Measurements from ENCODE around the gene ANXA1.

Gene ANXA1

DNA sequence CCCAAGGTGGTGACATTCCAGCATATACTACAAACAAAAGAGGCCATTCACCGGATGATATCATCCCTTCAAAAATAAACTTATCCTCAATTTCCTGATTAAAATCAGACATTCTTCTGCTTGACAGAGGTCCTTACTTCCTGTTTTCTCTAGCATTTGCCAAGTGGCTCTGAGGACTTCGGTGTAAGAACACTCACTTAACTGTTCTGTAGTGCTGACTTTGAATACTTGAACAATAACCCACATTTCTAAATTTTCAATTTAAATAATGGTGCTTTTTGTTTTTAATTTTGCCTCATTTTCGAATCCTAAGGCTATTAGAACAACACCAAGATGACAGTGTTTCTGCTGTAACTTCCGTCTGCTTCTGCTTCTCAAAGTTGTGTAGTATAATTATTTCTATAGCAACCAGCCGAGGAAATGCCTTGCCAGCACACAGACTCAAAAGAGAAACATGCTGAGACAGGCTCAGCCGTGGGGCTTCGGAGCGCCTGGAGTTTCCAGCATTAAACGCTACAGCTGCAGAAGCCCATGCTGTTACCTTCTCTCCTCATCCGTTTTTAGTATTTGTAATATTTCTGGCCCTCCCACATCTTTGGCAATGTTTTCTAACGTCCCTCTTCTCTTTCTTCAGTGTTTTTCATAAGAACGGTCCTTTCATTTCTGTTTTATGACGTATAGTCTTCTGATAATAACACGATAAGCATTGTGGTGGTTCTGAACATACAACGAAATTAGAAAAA is 19.5 kb upstream of the ANXA1 start:
- Mint-ChIP-seq H3K27ac (peak overlapping the region; percentile 89), H3K4me1 (peaks cover 7 to 11% of the 10 kb centered on the region in 2 donors), H3K27me3 (no peaks in the 10 kb centered on the region), H3K4me3 (peak overlapping the region; percentile 89), H3K9me3 (no peaks in the 10 kb centered on the region), H3K36me3 (no peaks in the 10 kb centered on the region)
- peak; percentile 95 to 97 for ATAC-seq (replicated peaks)
- peak; percentile 13 for DNase-seq

DNA sequence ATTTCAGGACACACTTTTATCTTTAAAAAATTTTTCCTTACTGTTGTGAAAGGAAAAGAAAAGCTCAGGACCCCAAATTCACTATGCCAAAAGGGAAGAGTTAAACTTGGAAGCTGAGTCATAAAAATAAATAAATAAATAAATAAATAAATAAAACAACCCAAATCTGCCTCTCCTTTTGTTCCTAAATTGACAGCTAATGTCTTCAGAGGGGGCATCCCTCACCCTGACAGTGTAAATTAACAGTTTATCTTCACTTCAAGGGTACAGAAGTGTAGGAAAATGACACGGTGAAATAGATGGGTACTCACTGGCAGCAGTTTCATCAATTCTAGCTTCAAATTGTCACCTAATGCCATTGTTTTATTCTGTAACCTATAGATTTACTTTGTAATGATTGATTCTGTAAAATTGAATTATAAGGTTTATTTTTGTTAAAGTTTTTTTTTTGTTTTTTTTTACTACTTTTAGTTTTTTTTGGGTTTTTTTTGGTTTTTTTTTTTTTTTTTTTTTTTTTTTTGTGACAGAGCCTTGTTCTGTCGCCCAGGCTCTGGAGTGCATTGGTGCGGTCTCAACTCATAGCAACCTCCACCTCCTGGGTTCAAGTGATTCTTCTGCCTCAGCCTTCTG is 18.5 kb upstream of the ANXA1 start:
- DNase-seq: no peak
- H3K27ac Mint-ChIP-seq: no peak overlapping the region
- peaks cover 9 to 11% of the 10 kb centered on the region in 2 donors for H3K4me1 Mint-ChIP-seq
- no peak for ATAC-seq (replicated peaks)
- H3K36me3 Mint-ChIP-seq: no peaks in the 10 kb centered on the region
- H3K9me3 Mint-ChIP-seq: no peaks in the 10 kb centered on the region
- H3K27me3 Mint-ChIP-seq: no peaks in the 10 kb centered on the region
- H3K4me3 Mint-ChIP-seq: peak overlapping the region in 1 of 2 donors; percentile 89

DNA sequence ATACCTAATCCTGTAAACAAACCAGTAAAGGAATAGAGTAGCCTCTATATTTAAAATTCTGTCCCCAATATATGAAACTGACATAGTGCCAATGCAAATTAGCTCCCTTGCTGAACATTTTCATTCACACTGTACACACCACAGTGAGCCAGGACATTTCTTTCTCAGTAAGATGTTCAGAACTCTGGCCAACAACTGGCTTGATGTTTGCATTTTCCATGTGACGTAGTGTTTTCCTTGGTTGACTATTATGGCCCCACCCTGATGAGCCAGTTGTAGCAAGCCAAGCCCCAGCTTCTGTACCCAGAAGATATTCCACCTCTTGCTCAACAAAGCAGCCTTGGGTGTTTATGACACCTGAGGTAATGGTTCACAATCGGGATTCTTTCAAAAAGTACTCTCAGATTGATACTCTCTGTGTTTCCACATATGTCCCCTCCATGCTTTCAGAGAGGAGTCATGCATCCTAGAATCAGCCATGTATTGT is 17.7 kb upstream of the ANXA1 start:
- Mint-ChIP-seq H3K36me3 (no peaks in the 10 kb centered on the region), H3K27me3 (no peaks in the 10 kb centered on the region), H3K4me1 (peaks cover 11 to 15% of the 10 kb centered on the region in 2 donors), H3K27ac (no peak overlapping the region), H3K9me3 (no peaks in the 10 kb centered on the region), H3K4me3 (no peak overlapping the region)
- DNase-seq (no peak), ATAC-seq (replicated peaks) (no peak)

DNA sequence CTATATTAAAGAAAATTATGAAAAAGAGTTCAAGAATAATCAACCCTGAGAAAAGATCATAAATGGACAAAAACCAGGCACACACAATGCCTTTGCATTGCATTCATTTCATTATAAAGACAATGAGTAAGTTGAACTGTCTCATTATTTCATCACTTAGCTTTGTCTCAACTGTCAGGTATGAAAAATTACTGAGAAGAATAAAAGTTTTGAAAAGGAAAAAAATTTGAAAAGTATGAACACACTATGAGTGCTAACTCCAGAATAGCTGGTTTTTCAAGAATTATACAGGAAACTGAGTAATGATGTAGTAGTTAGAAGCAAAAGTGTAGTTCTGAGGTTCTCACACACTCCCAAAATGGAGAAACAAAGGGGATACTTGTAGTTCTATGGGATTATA is 16.3 kb upstream of the ANXA1 start:
- Mint-ChIP-seq H3K27me3 (no peaks in the 10 kb centered on the region), H3K36me3 (no peaks in the 10 kb centered on the region), H3K4me1 (peaks cover 11 to 15% of the 10 kb centered on the region in 2 donors), H3K9me3 (no peaks in the 10 kb centered on the region), H3K27ac (no peak overlapping the region), H3K4me3 (no peak overlapping the region)
- ATAC-seq (replicated peaks) (no peak), DNase-seq (no peak)

DNA sequence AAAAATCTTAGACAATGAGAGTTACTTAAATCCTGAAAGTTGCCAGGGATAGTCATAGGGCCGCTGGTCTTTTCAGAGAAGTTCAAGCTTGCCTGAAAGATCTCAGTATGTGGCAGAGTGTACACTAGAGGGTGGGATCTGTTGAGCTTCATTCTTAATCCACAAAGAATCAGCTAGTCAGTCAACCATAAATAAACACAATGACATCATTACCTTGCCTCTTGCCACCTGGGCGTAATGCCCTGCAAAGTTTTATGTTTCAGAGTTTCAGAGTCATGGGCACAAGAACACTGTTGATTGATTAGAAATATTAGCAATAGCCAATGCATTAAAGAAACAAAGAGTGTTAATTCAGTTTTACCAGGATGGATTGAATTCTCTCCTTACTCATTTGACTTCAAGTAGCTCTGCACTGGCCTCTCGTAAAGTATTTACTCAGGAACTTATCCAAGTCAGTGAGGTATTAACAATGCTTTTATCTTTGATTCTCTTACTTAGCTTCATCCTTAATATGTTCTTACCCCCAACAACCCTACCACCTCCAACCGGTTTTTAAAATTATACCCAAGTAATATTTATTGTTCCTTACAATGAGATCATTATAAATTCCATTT is 14.3 kb upstream of the ANXA1 start:
- Mint-ChIP-seq H3K4me3 (no peak overlapping the region), H3K4me1 (peaks cover 8% of the 10 kb centered on the region in 2 donors), H3K36me3 (no peaks in the 10 kb centered on the region), H3K9me3 (no peaks in the 10 kb centered on the region), H3K27me3 (no peaks in the 10 kb centered on the region), H3K27ac (no peak overlapping the region)
- no peak for DNase-seq
- ATAC-seq (replicated peaks): no peak

DNA sequence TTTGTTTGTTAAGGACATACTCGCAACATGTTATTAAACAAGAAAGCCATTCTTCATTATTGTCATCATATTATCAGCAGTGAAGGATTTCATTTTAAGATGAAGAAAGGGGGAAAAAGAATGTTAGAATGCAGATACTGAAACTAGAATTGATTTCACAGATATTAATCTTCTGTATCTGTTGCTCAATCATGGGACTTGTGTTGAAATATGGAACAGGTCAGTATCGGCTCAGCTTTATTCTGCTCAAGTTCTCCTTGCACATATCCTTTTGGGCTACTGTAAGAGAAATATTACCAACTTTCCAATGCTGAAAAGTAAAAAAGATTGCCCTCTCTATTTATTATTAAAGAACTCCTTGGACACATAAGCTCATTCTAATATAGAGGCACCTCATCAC is 13.8 kb upstream of the ANXA1 start:
- Mint-ChIP-seq H3K4me3 (no peak overlapping the region), H3K27me3 (no peaks in the 10 kb centered on the region), H3K4me1 (peaks cover 5 to 6% of the 10 kb centered on the region in 2 donors), H3K27ac (no peak overlapping the region), H3K36me3 (no peaks in the 10 kb centered on the region), H3K9me3 (no peaks in the 10 kb centered on the region)
- ATAC-seq (replicated peaks) (no peak), DNase-seq (no peak)

DNA sequence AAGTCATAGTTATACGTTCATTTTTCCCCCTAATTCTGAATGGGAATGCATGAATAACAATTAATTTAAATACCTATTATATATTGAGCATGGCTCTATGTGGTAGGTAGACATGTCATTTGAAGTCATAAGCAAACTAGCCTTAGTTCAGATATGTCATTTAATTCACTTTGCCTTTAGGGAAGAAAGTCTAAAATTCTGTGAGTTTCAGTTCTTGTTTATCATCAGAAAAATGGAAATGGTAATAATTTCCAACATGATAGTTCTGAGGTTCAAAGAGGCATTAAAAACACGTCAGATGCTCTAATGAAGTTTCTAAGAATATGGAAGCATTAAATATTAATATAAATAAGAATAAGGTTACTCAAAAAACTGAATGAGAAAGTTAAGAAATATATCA is 13.1 kb upstream of the ANXA1 start:
- H3K36me3 Mint-ChIP-seq: no peaks in the 10 kb centered on the region
- H3K9me3 Mint-ChIP-seq: no peaks in the 10 kb centered on the region
- ATAC-seq (replicated peaks) (no peak), DNase-seq (no peak)
- H3K27me3 Mint-ChIP-seq: no peaks in the 10 kb centered on the region
- H3K4me3 Mint-ChIP-seq: no peak overlapping the region
- H3K27ac Mint-ChIP-seq: no peak overlapping the region
- peaks cover 5 to 6% of the 10 kb centered on the region in 2 donors for H3K4me1 Mint-ChIP-seq

DNA sequence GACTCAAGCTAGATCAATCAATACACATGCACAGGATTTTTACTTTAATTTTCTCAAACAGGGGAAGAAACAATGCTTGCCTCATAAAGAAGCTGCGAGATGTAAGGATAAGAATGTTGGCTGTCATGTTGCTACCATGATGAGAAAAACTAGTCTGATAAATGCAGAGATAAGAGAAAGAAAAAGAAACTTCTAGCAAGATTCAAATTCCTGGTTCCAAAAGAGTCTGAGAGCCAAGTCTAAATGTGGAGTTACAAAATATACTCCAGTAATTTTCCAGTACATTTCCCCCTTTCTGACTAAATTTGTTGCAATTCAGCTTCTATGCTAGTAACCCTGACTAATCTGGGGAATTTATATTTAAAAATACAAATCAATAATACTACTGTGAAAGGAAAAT is 10.4 kb upstream of the ANXA1 start:
- DNase-seq (no peak), ATAC-seq (replicated peaks) (no peak)
- H3K9me3 Mint-ChIP-seq: no peaks in the 10 kb centered on the region
- no peak overlapping the region for H3K27ac Mint-ChIP-seq
- H3K4me1 Mint-ChIP-seq: peaks cover 5% of the 10 kb centered on the region in 2 donors
- no peak overlapping the region for H3K4me3 Mint-ChIP-seq
- H3K36me3 Mint-ChIP-seq: no peaks in the 10 kb centered on the region
- no peaks in the 10 kb centered on the region for H3K27me3 Mint-ChIP-seq

DNA sequence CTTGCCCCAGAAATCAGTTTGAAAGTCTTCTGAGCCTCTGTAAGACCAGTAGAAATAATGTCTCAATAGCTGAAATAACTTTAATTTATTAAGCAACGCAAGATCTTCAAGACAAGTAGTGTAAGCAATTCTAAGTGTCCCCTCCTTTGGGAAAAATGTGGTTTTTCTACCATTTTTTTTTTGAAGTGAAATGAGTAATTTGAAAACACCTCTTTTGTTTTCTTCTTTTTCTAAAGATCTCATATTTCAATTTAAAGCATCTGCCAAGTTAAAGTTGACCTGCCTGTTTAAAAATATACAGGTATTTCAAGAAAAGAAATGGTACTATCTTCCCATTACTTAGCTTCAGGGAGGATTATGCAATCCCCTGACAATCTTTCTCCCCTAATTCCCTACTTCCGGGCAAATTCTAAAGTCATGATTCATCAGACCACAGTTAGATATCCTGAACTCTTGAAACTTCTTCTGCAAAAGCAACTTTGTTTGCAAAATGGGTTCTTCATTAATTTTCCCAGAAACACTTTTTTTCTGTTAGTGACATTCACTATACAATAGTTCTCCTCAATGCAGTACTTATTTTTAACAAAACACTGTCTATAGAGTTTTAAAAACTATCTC is 7.8 kb upstream of the ANXA1 start:
- Mint-ChIP-seq H3K4me1 (peaks cover 5 to 15% of the 10 kb centered on the region in 2 donors), H3K27me3 (no peaks in the 10 kb centered on the region), H3K9me3 (no peaks in the 10 kb centered on the region), H3K27ac (no peak overlapping the region), H3K4me3 (no peak overlapping the region), H3K36me3 (no peaks in the 10 kb centered on the region)
- ATAC-seq (replicated peaks) (no peak), DNase-seq (no peak)

DNA sequence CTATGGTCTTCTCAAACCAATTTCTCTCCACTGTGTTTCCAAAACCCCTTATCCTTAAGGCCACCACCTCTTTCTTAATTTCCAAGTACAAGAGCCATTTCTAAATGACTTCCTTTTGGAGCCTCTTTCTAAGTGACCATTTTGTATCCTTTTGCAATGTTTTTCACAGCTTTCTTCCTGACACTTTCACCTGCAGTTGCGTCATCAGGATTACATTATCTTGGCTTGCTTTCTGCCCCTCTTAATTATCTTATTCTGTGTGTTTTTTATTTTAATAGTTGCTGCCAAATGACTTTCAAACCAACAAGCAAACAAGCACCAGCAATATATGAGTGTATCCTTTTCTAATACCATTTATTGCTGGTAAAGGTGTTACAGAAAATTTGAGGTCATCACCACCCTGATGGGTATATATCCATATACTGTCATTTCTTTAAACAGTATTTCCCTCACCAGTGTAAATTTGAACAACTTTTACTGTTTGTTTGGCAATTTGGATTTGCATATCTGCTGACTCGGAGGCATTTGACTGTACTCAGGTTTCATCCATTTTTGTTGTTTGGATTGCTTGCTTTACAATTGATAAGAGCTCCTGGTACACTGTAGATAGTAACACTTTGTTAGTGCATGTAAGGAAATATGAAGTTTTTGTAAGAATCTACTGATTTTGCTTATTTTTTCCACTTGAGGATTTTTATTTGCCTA is 5.4 kb upstream of the ANXA1 start:
- Mint-ChIP-seq H3K27me3 (no peaks in the 10 kb centered on the region), H3K4me1 (peaks cover 10 to 22% of the 10 kb centered on the region in 2 donors), H3K27ac (no peak overlapping the region), H3K4me3 (no peak overlapping the region), H3K36me3 (no peaks in the 10 kb centered on the region), H3K9me3 (no peaks in the 10 kb centered on the region)
- ATAC-seq (replicated peaks): no peak
- no peak for DNase-seq

DNA sequence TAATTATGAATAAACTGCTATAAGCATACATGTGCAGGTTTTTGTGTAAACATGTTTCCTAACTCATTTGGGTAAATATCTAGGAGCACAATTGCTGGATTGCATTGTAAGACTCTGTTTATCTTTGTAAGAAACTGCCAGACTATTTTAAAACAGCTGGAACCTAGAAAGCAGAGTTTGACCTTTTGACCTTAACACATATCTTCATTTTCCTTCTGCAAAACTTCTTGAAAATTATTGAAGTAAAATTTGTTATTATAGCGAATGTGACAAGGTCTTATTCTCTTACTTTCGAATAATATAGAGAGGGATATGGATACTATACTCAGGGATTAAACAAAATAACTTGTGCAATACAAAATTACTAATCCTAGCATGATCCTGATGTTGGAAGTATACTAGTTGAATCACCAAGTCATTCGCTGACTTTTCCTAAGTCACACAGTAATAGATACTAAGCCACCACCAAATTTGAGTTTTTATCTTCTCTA is 3.2 kb upstream of the ANXA1 start:
- Mint-ChIP-seq H3K27me3 (no peaks in the 10 kb centered on the region), H3K27ac (no peak overlapping the region), H3K9me3 (no peaks in the 10 kb centered on the region)

DNA sequence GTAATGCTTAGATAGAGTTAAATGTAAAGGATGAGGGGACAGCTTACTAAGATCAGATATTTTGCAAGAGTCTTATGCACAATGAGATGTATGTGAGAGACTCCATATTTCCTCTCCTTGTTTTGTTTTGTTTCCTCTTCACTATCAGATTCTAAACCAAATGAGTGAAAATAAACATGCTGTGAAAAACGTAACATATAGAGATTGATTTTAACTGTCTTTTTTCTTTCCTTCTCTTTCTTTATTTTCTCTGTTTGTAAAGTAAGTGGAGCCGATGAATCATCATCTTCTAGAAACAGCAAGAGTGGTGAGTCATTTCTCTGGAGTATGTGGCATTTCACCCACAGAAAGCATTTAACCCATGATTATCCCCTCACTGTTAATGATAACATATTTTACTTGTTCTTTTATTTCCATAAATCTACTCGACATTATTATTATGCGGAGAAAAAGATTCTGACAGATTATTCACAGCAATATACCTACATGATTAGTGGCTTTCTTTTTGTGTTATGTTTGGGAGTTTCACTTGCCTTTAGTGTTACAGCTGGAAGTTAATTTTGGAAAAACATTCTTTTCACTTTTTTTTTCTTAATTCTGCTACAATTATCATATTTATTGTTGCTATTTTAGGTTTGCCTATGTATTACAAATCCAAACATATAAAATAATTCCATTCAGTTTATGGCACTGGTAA is 2.1 kb upstream of the ANXA1 start:
- Mint-ChIP-seq H3K4me1 (peaks cover 10 to 32% of the 10 kb centered on the region in 2 donors), H3K36me3 (no peaks in the 10 kb centered on the region), H3K4me3 (peak overlapping the region in 1 of 2 donors; percentile 41), H3K27me3 (peaks cover 1 to 4% of the 10 kb centered on the region in 2 donors), H3K9me3 (no peaks in the 10 kb centered on the region), H3K27ac (peak overlapping the region; percentile 48)
- no peak for DNase-seq
- peak; percentile 85 to 89 for ATAC-seq (replicated peaks)

More for the DNA sequence above, 3.2 kb upstream of the ANXA1 start:
- DNase-seq (no peak), ATAC-seq (replicated peaks) (no peak)
- no peak overlapping the region for H3K4me3 Mint-ChIP-seq
- peaks cover 10 to 22% of the 10 kb centered on the region in 2 donors for H3K4me1 Mint-ChIP-seq
- no peaks in the 10 kb centered on the region for H3K36me3 Mint-ChIP-seq

DNA sequence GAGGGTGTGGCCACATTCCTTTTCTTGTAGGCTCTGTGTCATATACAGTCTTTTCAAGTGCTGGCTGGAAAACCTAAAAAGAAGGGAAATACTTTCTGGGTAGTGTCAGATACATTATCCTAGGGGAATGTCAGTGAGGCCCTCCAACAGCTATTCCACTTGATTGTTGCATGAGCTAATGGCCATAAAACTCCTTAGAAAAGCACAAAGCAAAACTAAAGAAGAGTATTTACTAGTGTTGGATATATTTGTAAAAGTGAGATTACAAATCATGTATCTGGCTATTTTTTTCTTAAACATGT is 829 bp downstream of the ANXA1 start:
- ATAC-seq (replicated peaks): no peak
- no peaks in the 10 kb centered on the region for H3K9me3 Mint-ChIP-seq
- H3K4me3 Mint-ChIP-seq: no peak overlapping the region
- H3K4me1 Mint-ChIP-seq: peaks cover 12 to 31% of the 10 kb centered on the region in 2 donors
- no peaks in the 10 kb centered on the region for H3K36me3 Mint-ChIP-seq
- no peak for DNase-seq
- peaks cover 4 to 6% of the 10 kb centered on the region in 2 donors for H3K27me3 Mint-ChIP-seq
- no peak overlapping the region for H3K27ac Mint-ChIP-seq

All from stimulated activated naive B cell treated with anti-CD40 and anti-IgM and Interleukin-4, amounts not matched to agents 10 μg/mL and 1 μg/mL and 100 μg/mL, for 72 hours (primary cell).